CD4-positive, alpha-beta T cell (primary cell): ENCODE data around the gene TEX52. TPM values are rescaled to one million over a fixed set of nuclear protein-coding genes. Genes with fewer than 3 reads are reported as not detected.

Source experiments
- ATAC-seq: fragments of 200-7000 bp; cut with Tn5 transposase; one replicate; pipeline ENCODE4 v1.10.0; 2022; ENCODE audit warnings: mild to moderate bottlenecking; ENCODE audit not compliant: poor library complexity
- CTCF ChIA-PET: fragments of 350-600 bp; sonication (Branson Sonifier 250); formaldehyde crosslinking; loops from one replicate; lab custom pipeline; 2021; ENCODE audit warnings: antibody characterized with exemption, inconsistent platforms; lab: Charles Lee
- POLR2A ChIA-PET: fragments of 350-600 bp; sonication (Branson Sonifier 250); formaldehyde crosslinking; loops from one replicate; lab custom pipeline; 2021; ENCODE audit warnings: antibody characterized with exemption, inconsistent platforms; lab: Charles Lee
- DNase-seq, 14 experiments: peaks; one replicate each; pipeline ENCODE4 v3.0.0-alpha.2; 2013 to 2020; ENCODE audit warnings: mixed read lengths in 2 of 14
- H3K27ac ChIP-seq, 2 donors: one replicate each; pipeline versions ENCODE4 v1.5.1 to v1.7.0; 2013; ENCODE audit warnings: low read length in 2 of 2, low read depth in 1 of 2, mild to moderate bottlenecking in 1 of 2
- H3K27me3 ChIP-seq, 2 experiments: 1 replicate in 1 of 2; 2 replicates in 1 of 2; pipeline versions ENCODE4 v1.6.1 to v1.7.0; 2013; ENCODE audit warnings: low read length in 2 of 2, control low read depth in 1 of 2, mild to moderate bottlenecking in 1 of 2, moderate library complexity in 1 of 2; ENCODE audit not compliant: insufficient read depth in 2 of 2, control insufficient read depth in 1 of 2
- H3K36me3 ChIP-seq: one replicate; pipeline ENCODE4 v1.6.1; 2013; ENCODE audit warnings: low read length, control low read depth; ENCODE audit not compliant: insufficient read depth
- H3K4me1 ChIP-seq: one replicate; pipeline ENCODE4 v1.6.1; 2013; ENCODE audit warnings: low read length, control low read depth; ENCODE audit not compliant: insufficient read depth
- H3K4me3 ChIP-seq: one replicate; pipeline ENCODE4 v1.5.1; 2013; ENCODE audit warnings: mild to moderate bottlenecking, low read length, moderate library complexity
- H3K9me3 ChIP-seq, 2 experiments: 1 replicate in 1 of 2; 2 replicates in 1 of 2; pipeline versions ENCODE4 v1.6.1 to v1.7.0; 2013; ENCODE audit warnings: low read length in 2 of 2, mild to moderate bottlenecking in 2 of 2, control low read depth in 1 of 2, moderate library complexity in 1 of 2; ENCODE audit not compliant: control insufficient read depth in 1 of 2, insufficient read depth in 1 of 2
- H3K27ac Mint-ChIP-seq: one replicate; pipeline ENCODE4 v1.8.0; 2020; ENCODE audit warnings: mixed read lengths
- H3K27me3 Mint-ChIP-seq: one replicate; pipeline ENCODE4 v1.8.0; 2021; ENCODE audit warnings: mixed read lengths
- H3K36me3 Mint-ChIP-seq: one replicate; pipeline ENCODE4 v1.8.0; 2021; ENCODE audit warnings: low read depth, mixed read lengths
- H3K4me1 Mint-ChIP-seq: one replicate; pipeline ENCODE4 v1.8.0; 2021; ENCODE audit warnings: low read depth, mixed read lengths
- H3K4me3 Mint-ChIP-seq: one replicate; pipeline ENCODE4 v1.8.0; 2020; ENCODE audit warnings: mild to moderate bottlenecking, mixed read lengths
- H3K9me3 Mint-ChIP-seq: one replicate; pipeline ENCODE4 v1.8.0; 2020; ENCODE audit warnings: mixed read lengths
- intact Hi-C, 2 experiments: fragments of 100-400 bp; cut with DNase I in 1 of 2; cut with micrococcal nuclease in 1 of 2; formaldehyde crosslinking; loops; one replicate each; pipeline versions ENCODE4 v1.15.1 to v1.9.0; 2023 to 2025; cut with DNase I, micrococcal nuclease
- total RNA-seq, 174 experiments: library from RNA in 2 of 174; stranded (reverse) in 2 of 174; gene quantifications; one replicate each; pipeline ENCODE4 v1.2.3 and lab custom pipeline; 2021 to 2026
- TF ChIP-seq, protein P1 (sequence below): fragments of 200-600 bp; IDR thresholded peaks from one replicate; pipeline ENCODE4 v1.8.0; 2022; ENCODE audit warnings: antibody characterized with exemption, mild to moderate bottlenecking

TEX52 gene
- total RNA-seq, 2 experiments from 2014 or later: not detected

DNA sequence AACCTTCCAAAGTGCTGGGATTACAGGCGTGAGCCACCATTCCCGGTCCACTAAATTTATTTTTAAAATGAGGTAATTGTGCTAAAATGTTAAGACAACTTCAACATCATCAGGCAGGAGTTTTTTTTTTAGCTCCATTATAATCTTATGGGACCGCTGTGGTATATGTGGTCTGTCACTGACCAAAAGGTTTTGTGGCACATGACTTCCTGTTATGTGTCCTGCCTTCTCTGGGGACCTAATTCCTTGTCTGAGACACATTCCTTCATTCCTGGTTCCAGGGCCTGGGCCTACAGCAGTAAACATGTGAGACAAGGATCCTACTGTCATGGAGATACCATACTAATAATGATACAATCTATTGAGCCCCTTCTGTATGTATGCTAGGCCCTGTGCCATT is 4.9 kb downstream of the TEX52 start:
- no peaks in the 10 kb centered on the region for H3K4me1 Mint-ChIP-seq
- POLR2A ChIA-PET: no interaction called here
- TF ChIP-seq, protein P1, sequence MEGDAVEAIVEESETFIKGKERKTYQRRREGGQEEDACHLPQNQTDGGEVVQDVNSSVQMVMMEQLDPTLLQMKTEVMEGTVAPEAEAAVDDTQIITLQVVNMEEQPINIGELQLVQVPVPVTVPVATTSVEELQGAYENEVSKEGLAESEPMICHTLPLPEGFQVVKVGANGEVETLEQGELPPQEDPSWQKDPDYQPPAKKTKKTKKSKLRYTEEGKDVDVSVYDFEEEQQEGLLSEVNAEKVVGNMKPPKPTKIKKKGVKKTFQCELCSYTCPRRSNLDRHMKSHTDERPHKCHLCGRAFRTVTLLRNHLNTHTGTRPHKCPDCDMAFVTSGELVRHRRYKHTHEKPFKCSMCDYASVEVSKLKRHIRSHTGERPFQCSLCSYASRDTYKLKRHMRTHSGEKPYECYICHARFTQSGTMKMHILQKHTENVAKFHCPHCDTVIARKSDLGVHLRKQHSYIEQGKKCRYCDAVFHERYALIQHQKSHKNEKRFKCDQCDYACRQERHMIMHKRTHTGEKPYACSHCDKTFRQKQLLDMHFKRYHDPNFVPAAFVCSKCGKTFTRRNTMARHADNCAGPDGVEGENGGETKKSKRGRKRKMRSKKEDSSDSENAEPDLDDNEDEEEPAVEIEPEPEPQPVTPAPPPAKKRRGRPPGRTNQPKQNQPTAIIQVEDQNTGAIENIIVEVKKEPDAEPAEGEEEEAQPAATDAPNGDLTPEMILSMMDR: no peak
- H3K27ac Mint-ChIP-seq: no peak overlapping the region
- H3K9me3 ChIP-seq: no peaks in the 10 kb centered on the region
- CTCF ChIA-PET: interaction anchor here (0.9 kb wide), 1 partner anchor 93 kb away, joined by 3 read pairs; no protein-coding TSS in a partner anchor
- peaks cover 2% of the 10 kb centered on the region for H3K4me1 ChIP-seq
- no peaks in the 10 kb centered on the region for H3K27me3 ChIP-seq
- no peaks in the 10 kb centered on the region for H3K9me3 Mint-ChIP-seq
- H3K36me3 ChIP-seq: peaks cover 18% of the 10 kb centered on the region
- no peak overlapping the region for H3K4me3 Mint-ChIP-seq
- DNase-seq (no peak), ATAC-seq (no peak)
- no peak overlapping the region for H3K4me3 ChIP-seq
- intact Hi-C loops: loop anchor here (2.0 to 10.0 kb wide), 4 partner anchors 90 to 423 kb away; no protein-coding TSS in a partner anchor
- H3K36me3 Mint-ChIP-seq: peaks cover 39% of the 10 kb centered on the region
- H3K27ac ChIP-seq: no peak overlapping the region
- H3K27me3 Mint-ChIP-seq: no peaks in the 10 kb centered on the region

DNA sequence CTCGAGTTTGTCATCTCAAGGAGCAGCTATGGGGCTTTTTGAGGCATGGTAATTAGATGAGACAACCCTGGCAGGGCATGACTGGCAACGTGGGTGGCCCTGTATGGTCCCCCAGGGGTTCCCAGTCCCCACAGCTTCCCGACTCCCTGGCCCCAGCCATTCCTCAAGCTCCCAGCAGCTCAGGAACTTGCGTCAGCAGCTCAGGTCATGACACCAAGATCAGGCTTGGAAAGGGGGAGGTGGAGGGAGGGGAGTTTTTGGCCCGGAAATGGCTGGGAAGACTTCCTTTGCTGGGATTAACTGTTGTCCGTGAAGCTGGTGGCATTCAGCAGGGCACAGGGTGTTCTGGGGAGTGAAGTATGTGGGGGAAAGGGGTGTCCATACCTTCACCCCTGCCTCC is 11.6 kb downstream of the TEX52 start:
- H3K27me3 ChIP-seq: no peaks in the 10 kb centered on the region
- no peaks in the 10 kb centered on the region for H3K4me1 ChIP-seq
- TF ChIP-seq, protein P1: no peak
- Mint-ChIP-seq H3K27me3 (no peaks in the 10 kb centered on the region), H3K36me3 (peaks cover 69% of the 10 kb centered on the region), H3K4me3 (no peak overlapping the region), H3K4me1 (no peaks in the 10 kb centered on the region), H3K27ac (no peak overlapping the region), H3K9me3 (no peaks in the 10 kb centered on the region)
- intact Hi-C loops: no loop called here
- H3K36me3 ChIP-seq: peaks cover 44% of the 10 kb centered on the region
- no peak overlapping the region for H3K4me3 ChIP-seq
- H3K9me3 ChIP-seq: no peaks in the 10 kb centered on the region
- POLR2A ChIA-PET: no interaction called here
- CTCF ChIA-PET: interaction anchor here (1.0 to 1.7 kb wide), 2 partner anchors 15 to 99 kb away, joined by 3 to 6 read pairs; no protein-coding TSS in a partner anchor
- no peak overlapping the region for H3K27ac ChIP-seq
- ATAC-seq: no peak
- no peak for DNase-seq

DNA sequence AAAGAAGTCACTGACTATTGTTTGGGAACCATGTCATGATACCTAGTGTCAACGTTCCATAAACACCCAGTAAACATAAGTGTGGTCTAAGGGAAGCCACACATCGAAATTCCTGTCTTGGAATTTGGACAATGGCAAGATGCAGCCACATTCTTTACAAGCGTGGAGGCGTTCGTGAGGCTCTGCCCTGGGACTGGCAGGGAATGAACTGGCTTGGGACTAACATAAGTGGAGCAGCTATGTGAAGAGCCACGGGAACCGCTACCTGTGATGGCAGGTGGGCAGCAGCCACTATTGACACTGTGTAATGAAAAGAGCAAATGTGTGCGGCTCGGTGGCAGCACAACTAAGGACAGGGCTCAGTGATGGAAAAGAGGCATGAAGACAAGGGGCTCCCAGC is 12.1 kb downstream of the TEX52 start:
- ATAC-seq: no peak
- peaks cover 68% of the 10 kb centered on the region for H3K36me3 Mint-ChIP-seq
- Histone ChIP-seq H3K9me3 (no peaks in the 10 kb centered on the region), H3K4me1 (no peaks in the 10 kb centered on the region), H3K27me3 (no peaks in the 10 kb centered on the region), H3K36me3 (peaks cover 45% of the 10 kb centered on the region), H3K4me3 (no peak overlapping the region), H3K27ac (no peak overlapping the region)
- no peak overlapping the region for H3K27ac Mint-ChIP-seq
- H3K4me3 Mint-ChIP-seq: no peak overlapping the region
- ChIA-PET CTCF (no interaction called here), POLR2A (no interaction called here)
- no peaks in the 10 kb centered on the region for H3K4me1 Mint-ChIP-seq
- no peaks in the 10 kb centered on the region for H3K27me3 Mint-ChIP-seq
- no peak for DNase-seq
- TF ChIP-seq, protein P1: no peak
- no peaks in the 10 kb centered on the region for H3K9me3 Mint-ChIP-seq
- intact Hi-C loops: no loop called here
